HEK293 (cell line): ENCODE data around the gene VAPA.

ENCODE experiments used
- CTCF ChIA-PET: fragments of 350-600 bp; formaldehyde crosslinking; extraction: SDS; loops from one replicate; lab custom pipeline; 2021; ENCODE audit warnings: antibody characterized with exemption; lab: Yijun Ruan, JAX
- POLR2A ChIA-PET: fragments of 300-600 bp; formaldehyde crosslinking; extraction: SDS; loops from one replicate; lab custom pipeline; 2020; ENCODE audit warnings: antibody characterized with exemption, inconsistent platforms; lab: Yijun Ruan, JAX
- H3K27ac ChIP-seq: fragments of 200-500 bp; sonication (Bioruptor generic); 2 replicates; pipeline ENCODE4 v1.5.1; 2014; ENCODE audit warnings: low read depth, low read length, control low read depth, inconsistent platforms; ENCODE audit errors: extremely low read depth
- H3K36me3 ChIP-seq, 2 experiments: fragments of 200-500 bp in 1 of 2; sonication (Bioruptor generic) in 1 of 2; 1 replicate in 1 of 2; 2 replicates in 1 of 2; pipeline ENCODE4 v1.5.1; 2014 to 2017; ENCODE audit warnings: inconsistent platforms in 2 of 2, low read length in 2 of 2; ENCODE audit not compliant: control insufficient read depth in 2 of 2, insufficient read depth in 1 of 2
- H3K4me1 ChIP-seq: fragments of 200-500 bp; sonication (Bioruptor generic); 2 replicates; pipeline ENCODE4 v1.5.1; 2014; ENCODE audit warnings: mild to moderate bottlenecking, low read length, inconsistent platforms; ENCODE audit not compliant: control insufficient read depth, insufficient read depth
- H3K4me3 ChIP-seq: 2 replicates; pipeline ENCODE4 v1.5.1; 2011; ENCODE audit warnings: low read depth, mild to moderate bottlenecking, control low read depth, low read length, moderate library complexity
- H3K9me3 ChIP-seq: fragments of 200-500 bp; sonication (Bioruptor generic); 2 replicates; pipeline ENCODE4 v1.5.1; 2014; ENCODE audit warnings: low read depth, low read length, inconsistent platforms; ENCODE audit not compliant: control insufficient read depth, insufficient read depth
- ELK4 ChIP-seq: IDR thresholded peaks from 2 replicates; pipeline ENCODE4 v1.6.1; 2011; ENCODE audit warnings: mild to moderate bottlenecking, low read depth, low read length, borderline replicate concordance
- KLF17 ChIP-seq: fragments of 450-650 bp; formaldehyde crosslinking; IDR thresholded peaks from 2 replicates; pipeline ENCODE4 v1.5.1; 2016; ENCODE audit warnings: missing biosample characterization, missing genetic modification characterization
- MEIS1 ChIP-seq: sonication (generic); formaldehyde crosslinking; IDR thresholded peaks from 2 replicates; pipeline ENCODE4 v1.8.1; 2022; ENCODE audit warnings: missing genetic modification reagents, mild to moderate bottlenecking, borderline replicate concordance
- MYNN ChIP-seq: fragments of 450-650 bp; formaldehyde crosslinking; IDR thresholded peaks from 2 replicates; pipeline ENCODE4 v1.5.1; 2016; ENCODE audit warnings: missing biosample characterization, missing genetic modification characterization, borderline replicate concordance
- OSR2 ChIP-seq: fragments of 450-650 bp; formaldehyde crosslinking; IDR thresholded peaks from 2 replicates; pipeline ENCODE4 v1.5.1; 2016; ENCODE audit warnings: missing biosample characterization, missing genetic modification characterization
- ZBTB1 ChIP-seq: fragments of 450-650 bp; formaldehyde crosslinking; IDR thresholded peaks from 2 replicates; pipeline ENCODE4 v1.5.1; 2016; ENCODE audit warnings: missing biosample characterization, missing genetic modification characterization
- ZBTB21 ChIP-seq: fragments of 450-650 bp; formaldehyde crosslinking; IDR thresholded peaks from 2 replicates; pipeline ENCODE4 v1.5.1; 2017; ENCODE audit warnings: missing biosample characterization, missing genetic modification characterization
- ZIC2 ChIP-seq: fragments of 450-650 bp; formaldehyde crosslinking; IDR thresholded peaks from 2 replicates; pipeline ENCODE4 v1.5.1; 2016; ENCODE audit warnings: missing biosample characterization, missing genetic modification characterization
- ZNF133 ChIP-seq: fragments of 450-650 bp; formaldehyde crosslinking; IDR thresholded peaks from 2 replicates; pipeline ENCODE4 v1.5.1; 2016; ENCODE audit warnings: missing biosample characterization, missing genetic modification characterization
- ZNF146 ChIP-seq: fragments of 450-650 bp; formaldehyde crosslinking; IDR thresholded peaks from 2 replicates; pipeline ENCODE4 v1.5.1; 2016; ENCODE audit warnings: missing biosample characterization, missing genetic modification characterization
- ZNF223 ChIP-seq: fragments of 450-650 bp; formaldehyde crosslinking; IDR thresholded peaks from 2 replicates; pipeline ENCODE4 v1.5.1; 2016; ENCODE audit warnings: missing biosample characterization, missing genetic modification characterization
- ZNF266 ChIP-seq: fragments of 450-650 bp; formaldehyde crosslinking; IDR thresholded peaks from 2 replicates; pipeline ENCODE4 v1.5.1; 2016; ENCODE audit warnings: missing biosample characterization, missing genetic modification characterization, low read depth
- ZNF292 ChIP-seq: fragments of 450-650 bp; formaldehyde crosslinking; IDR thresholded peaks from 2 replicates; pipeline ENCODE4 v1.5.1; 2016; ENCODE audit warnings: low read depth, missing biosample characterization, missing genetic modification characterization, borderline replicate concordance
- ZNF426 ChIP-seq: fragments of 450-650 bp; formaldehyde crosslinking; IDR thresholded peaks from 2 replicates; pipeline ENCODE4 v1.5.1; 2017; ENCODE audit warnings: missing biosample characterization, missing genetic modification characterization, mild to moderate bottlenecking, inconsistent platforms, moderate library complexity
- ZNF670 ChIP-seq: fragments of 450-650 bp; formaldehyde crosslinking; IDR thresholded peaks from 2 replicates; pipeline ENCODE4 v1.5.1; 2016; ENCODE audit warnings: missing biosample characterization, missing genetic modification characterization, low read depth
- TF ChIP-seq, protein P1 (sequence below): fragments of 450-650 bp; formaldehyde crosslinking; IDR thresholded peaks from 2 replicates; pipeline ENCODE4 v1.5.1; 2017; ENCODE audit warnings: missing biosample characterization, mild to moderate bottlenecking, missing genetic modification characterization, moderate library complexity
- TF ChIP-seq, protein P2 (sequence below): fragments of 450-650 bp; formaldehyde crosslinking; IDR thresholded peaks from 2 replicates; pipeline ENCODE4 v1.5.1; 2016; ENCODE audit warnings: missing biosample characterization, missing genetic modification characterization
- TF ChIP-seq, protein P3 (sequence below): fragments of 450-650 bp; formaldehyde crosslinking; IDR thresholded peaks from 2 replicates; pipeline ENCODE4 v1.5.1; 2016; ENCODE audit warnings: missing biosample characterization, missing genetic modification characterization

Gene VAPA

DNA sequence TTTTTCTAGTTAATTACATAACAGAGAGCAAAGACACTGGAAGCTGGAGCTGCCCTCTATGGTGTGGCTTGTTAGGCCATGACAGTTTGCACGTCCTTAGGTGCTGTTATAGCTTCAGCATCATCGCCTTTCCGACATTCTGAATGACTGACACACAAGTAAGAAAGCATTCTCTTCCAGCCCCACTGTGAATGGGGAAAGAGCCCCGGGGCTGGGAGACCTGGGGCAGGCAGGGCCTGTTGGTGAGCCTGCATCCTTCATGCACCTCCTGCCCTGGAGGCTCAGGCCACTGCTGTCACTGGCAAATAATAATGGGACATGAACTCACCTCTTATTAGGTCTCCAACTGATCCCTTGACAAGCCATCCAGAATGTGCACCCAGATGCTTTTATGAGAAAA, 71.8 kb downstream of the VAPA start:
- Histone ChIP-seq H3K4me1 (no peaks in the 10 kb centered on the region), H3K27ac (no peak overlapping the region), H3K4me3 (no peak overlapping the region), H3K36me3 (no peaks in the 10 kb centered on the region)
- ChIA-PET POLR2A (no interaction called here), CTCF (no interaction called here)
- TF ChIP-seq ELK4: no peak
- no peak for TF ChIP-seq OSR2 (tag by site-specific recombination)
- TF ChIP-seq, protein P1, sequence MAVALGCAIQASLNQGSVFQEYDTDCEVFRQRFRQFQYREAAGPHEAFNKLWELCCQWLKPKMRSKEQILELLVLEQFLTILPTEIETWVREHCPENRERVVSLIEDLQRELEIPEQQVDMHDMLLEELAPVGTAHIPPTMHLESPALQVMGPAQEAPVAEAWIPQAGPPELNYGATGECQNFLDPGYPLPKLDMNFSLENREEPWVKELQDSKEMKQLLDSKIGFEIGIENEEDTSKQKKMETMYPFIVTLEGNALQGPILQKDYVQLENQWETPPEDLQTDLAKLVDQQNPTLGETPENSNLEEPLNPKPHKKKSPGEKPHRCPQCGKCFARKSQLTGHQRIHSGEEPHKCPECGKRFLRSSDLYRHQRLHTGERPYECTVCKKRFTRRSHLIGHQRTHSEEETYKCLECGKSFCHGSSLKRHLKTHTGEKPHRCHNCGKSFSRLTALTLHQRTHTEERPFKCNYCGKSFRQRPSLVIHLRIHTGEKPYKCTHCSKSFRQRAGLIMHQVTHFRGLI (tag by site-specific recombination): no peak
- TF ChIP-seq ZNF266 (tag by site-specific recombination): no peak
- no peak for TF ChIP-seq MEIS1 (CRISPR knock-in tag)
- TF ChIP-seq, protein P2, sequence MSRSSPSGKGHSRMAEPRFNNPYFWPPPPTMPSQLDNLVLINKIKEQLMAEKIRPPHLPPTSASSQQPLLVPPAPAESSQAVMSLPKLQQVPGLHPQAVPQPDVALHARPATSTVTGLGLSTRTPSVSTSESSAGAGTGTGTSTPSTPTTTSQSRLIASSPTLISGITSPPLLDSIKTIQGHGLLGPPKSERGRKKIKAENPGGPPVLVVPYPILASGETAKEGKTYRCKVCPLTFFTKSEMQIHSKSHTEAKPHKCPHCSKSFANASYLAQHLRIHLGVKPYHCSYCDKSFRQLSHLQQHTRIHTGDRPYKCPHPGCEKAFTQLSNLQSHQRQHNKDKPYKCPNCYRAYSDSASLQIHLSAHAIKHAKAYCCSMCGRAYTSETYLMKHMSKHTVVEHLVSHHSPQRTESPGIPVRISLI (tag by site-specific recombination): no peak
- TF ChIP-seq ZBTB1: no peak
- TF ChIP-seq ZNF133: no peak
- no peak for TF ChIP-seq KLF17 (tag by site-specific recombination)
- TF ChIP-seq ZIC2 (tag by site-specific recombination): no peak
- TF ChIP-seq, all 188 proteins: peak for 0
- H3K9me3 ChIP-seq: no peaks in the 10 kb centered on the region

DNA sequence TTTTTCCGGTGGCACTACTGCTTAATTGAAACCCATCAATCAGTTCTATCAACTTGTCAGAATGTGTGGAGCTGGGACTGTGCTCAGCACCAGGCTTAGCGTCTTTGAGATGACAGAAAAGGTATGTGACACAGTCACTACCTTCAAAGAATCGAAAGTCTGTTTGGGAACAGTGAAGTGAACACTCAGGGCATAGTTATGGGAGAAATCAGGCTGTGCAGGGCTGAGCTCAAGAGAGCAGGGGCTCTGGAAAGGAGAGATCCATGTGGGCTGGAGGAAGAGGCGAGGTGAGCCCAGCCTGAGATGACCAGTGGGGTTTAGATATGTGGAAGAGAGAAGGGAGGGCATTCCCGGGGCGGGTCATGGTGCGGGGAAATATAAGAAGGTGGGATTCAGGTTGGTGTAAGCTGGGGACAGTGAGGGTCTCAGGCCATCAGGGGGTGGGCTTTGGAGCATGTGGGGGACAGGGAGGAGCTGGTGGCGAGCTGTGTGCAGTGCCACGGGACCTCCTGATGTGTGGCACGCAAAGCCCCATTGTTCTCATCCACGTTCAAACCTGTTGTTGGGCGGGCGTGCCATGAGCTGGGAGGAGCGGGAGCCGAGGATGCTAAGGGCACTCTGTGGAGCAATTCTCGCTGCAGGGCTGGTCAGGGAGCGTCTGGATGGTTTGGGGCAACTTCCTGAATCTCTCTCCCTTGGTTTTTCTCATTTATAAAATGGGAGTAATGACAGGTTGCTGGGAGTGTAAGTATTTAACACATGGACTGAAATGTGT, 72.5 kb downstream of the VAPA start:
- no peak overlapping the region for H3K4me3 ChIP-seq
- TF ChIP-seq ZBTB21 (tag by site-specific recombination): no peak
- no peak for TF ChIP-seq ZNF292 (tag by site-specific recombination)
- TF ChIP-seq ZNF670 (tag by site-specific recombination): no peak
- no peak for TF ChIP-seq MYNN
- TF ChIP-seq ZNF146: no peak
- TF ChIP-seq ZNF426 (tag by site-specific recombination): no peak
- no peak for TF ChIP-seq ZNF223 (tag by site-specific recombination)
- TF ChIP-seq, all 188 proteins: peak for 0
- Histone ChIP-seq H3K4me1 (no peaks in the 10 kb centered on the region), H3K9me3 (no peaks in the 10 kb centered on the region), H3K36me3 (no peaks in the 10 kb centered on the region), H3K27ac (no peak overlapping the region)
- ChIA-PET POLR2A (no interaction called here), CTCF (no interaction called here)

- POLR2A ChIA-PET: no interaction called here
- TF ChIP-seq ZNF223 (tag by site-specific recombination) (no peak), ZNF266 (tag by site-specific recombination) (no peak)
- TF ChIP-seq, protein P3, sequence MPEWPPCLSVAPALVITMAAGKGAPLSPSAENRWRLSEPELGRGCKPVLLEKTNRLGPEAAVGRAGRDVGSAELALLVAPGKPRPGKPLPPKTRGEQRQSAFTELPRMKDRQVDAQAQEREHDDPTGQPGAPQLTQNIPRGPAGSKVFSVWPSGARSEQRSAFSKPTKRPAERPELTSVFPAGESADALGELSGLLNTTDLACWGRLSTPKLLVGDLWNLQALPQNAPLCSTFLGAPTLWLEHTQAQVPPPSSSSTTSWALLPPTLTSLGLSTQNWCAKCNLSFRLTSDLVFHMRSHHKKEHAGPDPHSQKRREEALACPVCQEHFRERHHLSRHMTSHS (tag by site-specific recombination): no peak
- TF ChIP-seq, all 188 proteins: peak for 0
- no peaks in the 10 kb centered on the region for H3K4me1 ChIP-seq
- no peak overlapping the region for H3K27ac ChIP-seq
- CTCF ChIA-PET: interaction anchor here (0.9 kb wide), 1 partner anchor 16 kb away, joined by 3 read pairs; no protein-coding TSS in a partner anchor
- no peak overlapping the region for H3K4me3 ChIP-seq
- no peaks in the 10 kb centered on the region for H3K36me3 ChIP-seq
- H3K9me3 ChIP-seq: no peaks in the 10 kb centered on the region
Measured at GRCh38 chr18:9987345-9987744, 73.5 kb downstream of the VAPA start.
